RWPE2 (cell line): Measurements from ENCODE around the gene TRPV6.

Source experiments
- ATAC-seq: fragments of 200-7000 bp; cut with Tn5 transposase; 3 replicates; pipeline ENCODE4 v1.9.1; 2021; ENCODE audit warnings: low read depth
- DNase-seq: peaks from one replicate; pipeline ENCODE4 v3.0.0-alpha.2; 2020; ENCODE audit warnings: low spot score
- H3K27ac ChIP-seq: fragments of 450-650 bp; 2 replicates; pipeline ENCODE4 v1.5.1; 2017; ENCODE audit warnings: mild to moderate bottlenecking; ENCODE audit not compliant: poor library complexity, severe bottlenecking
- H3K27me3 ChIP-seq: fragments of 250-450 bp; sonication (Bioruptor Pico); 2 replicates; pipeline ENCODE4 v1.5.1; 2021; ENCODE audit warnings: mild to moderate bottlenecking, moderate library complexity; ENCODE audit not compliant: insufficient read depth, poor library complexity, severe bottlenecking
- H3K36me3 ChIP-seq: fragments of 250-450 bp; sonication (Bioruptor Pico); 2 replicates; pipeline ENCODE4 v1.5.1; 2020; ENCODE audit warnings: low read depth, mild to moderate bottlenecking, moderate library complexity
- H3K4me1 ChIP-seq: fragments of 250-450 bp; sonication (Bioruptor Pico); 2 replicates; pipeline ENCODE4 v1.5.1; 2021; ENCODE audit warnings: mild to moderate bottlenecking, moderate library complexity; ENCODE audit not compliant: insufficient read depth, poor library complexity, severe bottlenecking
- H3K4me3 ChIP-seq: fragments of 250-450 bp; sonication (Bioruptor Pico); 2 replicates; pipeline ENCODE4 v1.5.1; 2021; ENCODE audit warnings: mild to moderate bottlenecking, moderate library complexity; ENCODE audit not compliant: severe bottlenecking
- H3K9me3 ChIP-seq: fragments of 250-450 bp; sonication (Bioruptor Pico); 2 replicates; pipeline ENCODE4 v1.5.1; 2021; ENCODE audit warnings: mild to moderate bottlenecking, moderate library complexity; ENCODE audit not compliant: severe bottlenecking
- CTCF ChIP-seq: fragments of 450-650 bp; IDR thresholded peaks from one replicate; pipeline ENCODE4 v1.5.1; 2017; ENCODE audit warnings: mild to moderate bottlenecking, moderate library complexity; ENCODE audit not compliant: poor library complexity, severe bottlenecking

Gene TRPV6

GRCh38 chr7:142854372-142855113, 31.0 kb downstream of the TRPV6 start, which contains the start of gene EPHB6:
Gene EPHB6 (plus strand): TSS chr7:142855076. CDS start chr7:142863228, 8,152 bp downstream.
- peak; percentile 66 for DNase-seq
- H3K9me3 ChIP-seq: no peaks in the 10 kb centered on the region
- H3K27me3 ChIP-seq: peaks cover 19% of the 10 kb centered on the region
- no peaks in the 10 kb centered on the region for H3K36me3 ChIP-seq
- TF ChIP-seq CTCF: no peak
- peak within 1 kb of the TSS; percentile 49 for H3K4me3 ChIP-seq
- peak; percentile 63 for ATAC-seq
- H3K4me1 ChIP-seq: no peaks in the 10 kb centered on the region
- H3K27ac ChIP-seq: no peak within 1 kb of the TSS

GRCh38 chr7:142853739-142854371, 31.7 kb downstream of the TRPV6 start:
- no peaks in the 10 kb centered on the region for H3K4me1 ChIP-seq
- peaks cover 18% of the 10 kb centered on the region for H3K27me3 ChIP-seq
- peak overlapping the region; percentile 49 for H3K4me3 ChIP-seq
- TF ChIP-seq CTCF: peak; percentile 85
- ATAC-seq (peak; percentile 84), DNase-seq (peak; percentile 72)
- H3K36me3 ChIP-seq: no peaks in the 10 kb centered on the region
- H3K27ac ChIP-seq: no peak overlapping the region
- H3K9me3 ChIP-seq: no peaks in the 10 kb centered on the region

GRCh38 chr7:142851919-142852318, 33.6 kb downstream of the TRPV6 start:
- ATAC-seq (no peak), DNase-seq (no peak)
- no peak for TF ChIP-seq CTCF
- H3K27me3 ChIP-seq: peaks cover 18% of the 10 kb centered on the region
- no peaks in the 10 kb centered on the region for H3K9me3 ChIP-seq
- no peaks in the 10 kb centered on the region for H3K4me1 ChIP-seq
- H3K4me3 ChIP-seq: no peak overlapping the region
- no peaks in the 10 kb centered on the region for H3K36me3 ChIP-seq
- H3K27ac ChIP-seq: no peak overlapping the region

GRCh38 chr7:142851269-142851668, 34.3 kb downstream of the TRPV6 start:
- H3K27ac ChIP-seq: no peak overlapping the region
- no peak for DNase-seq
- H3K4me3 ChIP-seq: no peak overlapping the region
- no peaks in the 10 kb centered on the region for H3K4me1 ChIP-seq
- H3K9me3 ChIP-seq: no peaks in the 10 kb centered on the region
- no peak for ATAC-seq
- no peak for TF ChIP-seq CTCF
- H3K36me3 ChIP-seq: no peaks in the 10 kb centered on the region
- H3K27me3 ChIP-seq: peaks cover 21% of the 10 kb centered on the region

- Histone ChIP-seq H3K9me3 (no peaks in the 10 kb centered on the region), H3K4me3 (no peak overlapping the region), H3K27ac (no peak overlapping the region), H3K36me3 (no peaks in the 10 kb centered on the region), H3K4me1 (no peaks in the 10 kb centered on the region), H3K27me3 (peaks cover 8% of the 10 kb centered on the region)
- no peak for ATAC-seq
- DNase-seq: no peak
- no peak for TF ChIP-seq CTCF
Observed at GRCh38 chr7:142847353-142847752, 38.2 kb downstream of the TRPV6 start.
